A673 (cell line): ENCODE data around the gene CDK2AP2.

Experiments
- CTCF ChIP-seq: fragments of 300-800, 200-600 bp; sonication (generic); conservative IDR thresholded peaks from 2 replicates; pipeline ENCODE4 v1.5.1; 2017; ENCODE audit warnings: low read depth, mild to moderate bottlenecking, antibody characterized with exemption, low read length, moderate library complexity, mixed read lengths
- EZH2 ChIP-seq: fragments of 200-600 bp; sonication (generic); IDR thresholded peaks from 2 replicates; pipeline ENCODE4 v1.6.1; 2017; ENCODE audit warnings: borderline replicate concordance, low read depth, mild to moderate bottlenecking, mixed read lengths, antibody characterized with exemption, low read length; ENCODE audit not compliant: poor library complexity, severe bottlenecking

GRCh38 chr11:67510023-67510345 is 2.0 kb upstream of the CDK2AP2 start:
- TF ChIP-seq CTCF = no peak
- no peak for TF ChIP-seq EZH2
